ENCODE results near the gene GSTM1.
"Not testable (repeated sequence)": the region's sequence is repeated elsewhere in the genome, so short reads cannot be mapped to it uniquely, and the experiment has no call there.

DNA sequence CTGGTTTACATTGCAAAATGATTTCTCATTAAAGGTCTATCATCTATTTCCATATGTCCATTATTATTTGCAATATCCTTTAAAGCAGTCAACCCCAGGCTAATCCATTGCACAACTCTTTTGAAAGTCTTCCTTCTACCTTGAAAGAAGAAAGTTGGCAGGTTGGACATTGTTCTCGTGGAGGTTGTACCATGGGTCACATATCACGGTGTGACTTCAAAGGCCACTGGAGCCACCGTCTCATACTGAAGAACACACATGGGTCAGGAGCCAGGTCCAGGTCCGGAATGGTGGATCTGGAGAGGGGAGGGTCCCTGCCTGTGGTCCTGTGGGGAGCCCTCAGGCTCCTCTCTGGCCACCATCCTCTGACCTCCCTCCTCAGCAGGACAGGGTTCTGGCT, 1.7 kb upstream of the GSTM1 start:
- TF ChIP-seq, protein P1, sequence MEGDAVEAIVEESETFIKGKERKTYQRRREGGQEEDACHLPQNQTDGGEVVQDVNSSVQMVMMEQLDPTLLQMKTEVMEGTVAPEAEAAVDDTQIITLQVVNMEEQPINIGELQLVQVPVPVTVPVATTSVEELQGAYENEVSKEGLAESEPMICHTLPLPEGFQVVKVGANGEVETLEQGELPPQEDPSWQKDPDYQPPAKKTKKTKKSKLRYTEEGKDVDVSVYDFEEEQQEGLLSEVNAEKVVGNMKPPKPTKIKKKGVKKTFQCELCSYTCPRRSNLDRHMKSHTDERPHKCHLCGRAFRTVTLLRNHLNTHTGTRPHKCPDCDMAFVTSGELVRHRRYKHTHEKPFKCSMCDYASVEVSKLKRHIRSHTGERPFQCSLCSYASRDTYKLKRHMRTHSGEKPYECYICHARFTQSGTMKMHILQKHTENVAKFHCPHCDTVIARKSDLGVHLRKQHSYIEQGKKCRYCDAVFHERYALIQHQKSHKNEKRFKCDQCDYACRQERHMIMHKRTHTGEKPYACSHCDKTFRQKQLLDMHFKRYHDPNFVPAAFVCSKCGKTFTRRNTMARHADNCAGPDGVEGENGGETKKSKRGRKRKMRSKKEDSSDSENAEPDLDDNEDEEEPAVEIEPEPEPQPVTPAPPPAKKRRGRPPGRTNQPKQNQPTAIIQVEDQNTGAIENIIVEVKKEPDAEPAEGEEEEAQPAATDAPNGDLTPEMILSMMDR (IDR thresholded peaks at IDR 0.05): not testable (repeated sequence)
- not testable (repeated sequence) for TF ChIP-seq POLR2A (IDR thresholded peaks at IDR 0.05; ENCODE audit: low read depth); EP300 (IDR thresholded peaks at IDR 0.05); POLR2AphosphoS5 (IDR thresholded peaks at IDR 0.05)
